ENCODE measurements around the gene SV2C. TPM values are rescaled to one million over a fixed set of nuclear protein-coding genes. Genes with fewer than 3 reads are reported as not detected.

SV2C gene
- total RNA-seq, 1 donor from 2014 or later = 0.48 TPM

DNA sequence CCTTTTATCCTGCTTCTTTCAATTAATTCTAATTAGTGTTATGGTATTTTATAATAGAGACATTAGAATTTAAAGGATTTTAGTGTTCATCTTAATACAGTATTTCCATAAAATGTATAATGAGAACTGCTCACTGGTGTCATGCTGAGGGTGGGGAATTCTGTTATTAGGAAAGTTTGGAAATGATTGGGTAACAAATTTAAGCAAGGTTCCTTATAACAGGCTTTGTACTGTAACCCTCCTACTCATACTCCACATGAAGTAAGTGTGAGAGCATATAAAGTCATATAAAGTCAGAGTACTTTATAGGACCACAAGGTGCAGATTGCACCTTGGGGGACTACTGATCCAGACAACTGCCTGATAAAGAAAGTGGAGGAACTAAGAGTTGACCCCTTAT is 42.2 kb downstream of the SV2C start:
- Mint-ChIP-seq H3K4me1 (ENCODE audit: low read depth) (no peaks in the 10 kb centered on the region), H3K27ac (no peak overlapping the region), H3K9me3 (ENCODE audit: low read depth) (no peaks in the 10 kb centered on the region), H3K36me3 (ENCODE audit: insufficient read depth) (no peaks in the 10 kb centered on the region), H3K27me3 (peaks cover 57% of the 10 kb centered on the region), H3K4me3 (ENCODE audit: low read depth) (no peak overlapping the region)
- DNase-seq (ENCODE audit: low spot score, unreplicated experiment) = no peak
- TF ChIP-seq, protein P1, sequence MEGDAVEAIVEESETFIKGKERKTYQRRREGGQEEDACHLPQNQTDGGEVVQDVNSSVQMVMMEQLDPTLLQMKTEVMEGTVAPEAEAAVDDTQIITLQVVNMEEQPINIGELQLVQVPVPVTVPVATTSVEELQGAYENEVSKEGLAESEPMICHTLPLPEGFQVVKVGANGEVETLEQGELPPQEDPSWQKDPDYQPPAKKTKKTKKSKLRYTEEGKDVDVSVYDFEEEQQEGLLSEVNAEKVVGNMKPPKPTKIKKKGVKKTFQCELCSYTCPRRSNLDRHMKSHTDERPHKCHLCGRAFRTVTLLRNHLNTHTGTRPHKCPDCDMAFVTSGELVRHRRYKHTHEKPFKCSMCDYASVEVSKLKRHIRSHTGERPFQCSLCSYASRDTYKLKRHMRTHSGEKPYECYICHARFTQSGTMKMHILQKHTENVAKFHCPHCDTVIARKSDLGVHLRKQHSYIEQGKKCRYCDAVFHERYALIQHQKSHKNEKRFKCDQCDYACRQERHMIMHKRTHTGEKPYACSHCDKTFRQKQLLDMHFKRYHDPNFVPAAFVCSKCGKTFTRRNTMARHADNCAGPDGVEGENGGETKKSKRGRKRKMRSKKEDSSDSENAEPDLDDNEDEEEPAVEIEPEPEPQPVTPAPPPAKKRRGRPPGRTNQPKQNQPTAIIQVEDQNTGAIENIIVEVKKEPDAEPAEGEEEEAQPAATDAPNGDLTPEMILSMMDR (IDR thresholded peaks at IDR 0.05; ENCODE audit: unreplicated experiment) = no peak

DNA sequence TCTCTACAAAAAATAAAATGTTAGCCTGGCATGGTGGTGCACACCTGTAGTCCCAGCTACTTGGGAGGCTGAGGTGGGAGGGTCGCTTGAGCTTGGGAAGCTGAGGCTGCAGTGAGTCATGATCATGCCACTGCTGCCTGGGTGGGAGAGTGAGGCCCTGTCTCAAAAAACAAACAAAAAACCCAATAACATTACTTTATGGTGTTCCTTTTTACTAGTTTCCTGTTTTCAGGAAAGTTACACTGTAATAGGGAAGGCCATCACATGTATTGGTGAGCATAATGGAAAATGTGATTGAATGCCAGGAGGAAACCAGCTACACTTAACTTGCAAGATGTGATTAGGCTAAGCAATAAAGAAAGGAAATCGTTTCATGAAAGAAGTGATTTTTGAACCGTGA is 42.7 kb downstream of the SV2C start:
- Mint-ChIP-seq H3K4me1 (ENCODE audit: low read depth) (no peaks in the 10 kb centered on the region), H3K27ac (no peak overlapping the region)
- TF ChIP-seq, protein P1 (IDR thresholded peaks at IDR 0.05; ENCODE audit: unreplicated experiment) = no peak

DNA sequence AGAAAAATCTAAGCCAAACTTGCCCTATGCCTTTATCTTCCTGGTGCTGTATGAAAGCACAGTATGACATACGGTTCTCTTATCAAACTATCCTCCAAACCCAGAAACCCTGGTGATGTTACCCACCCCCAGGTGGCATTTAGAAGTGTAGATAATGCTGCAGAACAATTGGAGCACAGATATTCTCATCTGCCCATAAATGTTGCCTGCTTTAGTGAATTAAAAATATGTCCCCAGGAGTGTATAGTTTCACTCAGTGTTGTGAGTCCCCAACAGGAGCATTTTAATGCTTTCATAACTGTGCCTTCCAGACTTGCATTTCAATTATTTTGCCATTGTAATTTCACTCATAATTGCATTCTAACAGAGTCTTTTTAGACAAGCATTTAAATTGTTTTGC is 50.8 kb downstream of the SV2C start:
- DNase-seq (ENCODE audit: low spot score, unreplicated experiment) = no peak
- TF ChIP-seq, protein P1 (IDR thresholded peaks at IDR 0.05; ENCODE audit: unreplicated experiment) = no peak
- no peaks in the 10 kb centered on the region for H3K9me3 Mint-ChIP-seq (ENCODE audit: low read depth)
- H3K4me3 Mint-ChIP-seq (ENCODE audit: low read depth) = no peak overlapping the region
- peaks cover 86% of the 10 kb centered on the region for H3K27me3 Mint-ChIP-seq
- peaks cover 2% of the 10 kb centered on the region for H3K4me1 Mint-ChIP-seq (ENCODE audit: low read depth)
- no peaks in the 10 kb centered on the region for H3K36me3 Mint-ChIP-seq (ENCODE audit: insufficient read depth)
- no peak overlapping the region for H3K27ac Mint-ChIP-seq

More for the DNA sequence above, 42.7 kb downstream of the SV2C start:
- Mint-ChIP-seq H3K9me3 (ENCODE audit: low read depth) (no peaks in the 10 kb centered on the region), H3K36me3 (ENCODE audit: insufficient read depth) (no peaks in the 10 kb centered on the region), H3K4me3 (ENCODE audit: low read depth) (no peak overlapping the region), H3K27me3 (peaks cover 62% of the 10 kb centered on the region)
- DNase-seq (ENCODE audit: low spot score, unreplicated experiment) = no peak

DNA sequence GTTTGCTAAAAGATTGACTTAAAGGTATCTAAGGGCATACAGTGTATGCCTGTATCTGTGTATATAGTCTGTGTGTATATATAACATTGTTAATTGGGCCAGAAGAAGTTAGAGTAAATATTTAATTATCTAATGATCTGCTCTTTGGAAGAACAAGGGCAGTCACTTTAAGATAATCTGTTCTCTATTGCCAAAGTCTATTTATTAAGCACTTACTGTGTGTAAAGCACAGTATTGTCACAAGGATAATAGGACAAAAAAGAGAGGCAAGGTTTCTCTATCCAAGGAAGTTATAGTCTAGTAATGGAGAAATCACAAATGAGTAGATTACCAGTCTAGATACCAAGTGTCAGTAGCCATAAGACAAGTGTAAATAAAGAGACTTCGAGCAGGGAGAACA is 51.5 kb downstream of the SV2C start:
- no peaks in the 10 kb centered on the region for H3K36me3 Mint-ChIP-seq (ENCODE audit: insufficient read depth)
- H3K4me3 Mint-ChIP-seq (ENCODE audit: low read depth) = no peak overlapping the region
- H3K27me3 Mint-ChIP-seq = peaks cover 87% of the 10 kb centered on the region
- DNase-seq (ENCODE audit: low spot score, unreplicated experiment) = no peak
- peaks cover 2% of the 10 kb centered on the region for H3K4me1 Mint-ChIP-seq (ENCODE audit: low read depth)
- TF ChIP-seq, protein P1 (IDR thresholded peaks at IDR 0.05; ENCODE audit: unreplicated experiment) = no peak
- no peak overlapping the region for H3K27ac Mint-ChIP-seq
- no peaks in the 10 kb centered on the region for H3K9me3 Mint-ChIP-seq (ENCODE audit: low read depth)

DNA sequence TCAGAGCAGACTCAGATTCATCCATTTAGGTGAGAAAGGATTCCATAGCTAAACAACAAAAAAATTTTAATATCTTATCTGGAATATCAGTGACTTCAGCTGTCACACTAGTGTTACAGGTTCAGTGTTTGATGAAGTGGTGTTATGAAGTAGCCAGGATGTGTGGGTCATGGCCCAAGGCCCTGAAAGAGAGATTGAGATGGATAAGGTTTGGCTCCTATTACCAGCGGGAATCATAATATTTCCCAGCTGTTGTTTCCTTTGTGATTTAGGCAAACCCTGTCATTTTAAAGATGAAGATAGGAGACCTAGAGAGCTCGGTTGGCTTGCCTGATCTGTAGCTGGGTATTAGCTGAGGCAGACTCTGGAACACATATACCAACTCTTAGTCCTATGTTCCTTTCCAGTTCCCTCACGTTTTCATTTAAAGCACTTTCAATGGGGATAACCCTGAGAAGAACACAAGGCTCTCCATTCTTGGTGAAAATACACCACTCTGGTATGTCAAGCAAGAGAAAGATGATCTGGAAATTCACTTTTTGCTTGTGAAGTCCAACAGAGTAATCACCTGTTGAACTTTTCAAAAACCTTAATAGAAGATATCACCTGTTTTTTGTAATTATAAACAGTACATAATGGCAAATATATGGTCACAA is 54.8 kb downstream of the SV2C start:
- Mint-ChIP-seq H3K27me3 (peaks cover 76% of the 10 kb centered on the region), H3K27ac (no peak overlapping the region)
- TF ChIP-seq, protein P1 (IDR thresholded peaks at IDR 0.05; ENCODE audit: unreplicated experiment) = no peak

More for the DNA sequence above, 54.8 kb downstream of the SV2C start:
- no peaks in the 10 kb centered on the region for H3K36me3 Mint-ChIP-seq (ENCODE audit: insufficient read depth)
- no peaks in the 10 kb centered on the region for H3K9me3 Mint-ChIP-seq (ENCODE audit: low read depth)
- no peak for DNase-seq (ENCODE audit: low spot score, unreplicated experiment)
- peaks cover 2% of the 10 kb centered on the region for H3K4me1 Mint-ChIP-seq (ENCODE audit: low read depth)
- no peak overlapping the region for H3K4me3 Mint-ChIP-seq (ENCODE audit: low read depth)

Data from progenitor cell of endocrine pancreas (in vitro differentiated cells).